AG10803 (cell line): ENCODE data around the gene ZNF32.

ENCODE experiments used
- DNase-seq: peaks from one replicate; pipeline ENCODE4 v3.0.0; 2010; ENCODE audit warnings: low read depth
- H3K4me3 ChIP-seq: 2 replicates; pipeline ENCODE4 v1.5.1; 2011; ENCODE audit warnings: mild to moderate bottlenecking, low read length, control low read depth
- CTCF ChIP-seq: conservative IDR thresholded peaks from 2 replicates; pipeline ENCODE4 v1.5.1; 2011; ENCODE audit warnings: mild to moderate bottlenecking, low read length, control low read depth, inconsistent platforms

Gene ZNF32

GRCh38 chr10:43671659-43672531, 23.2 kb upstream of the ZNF32 start:
- H3K4me3 ChIP-seq: no peak overlapping the region
- DNase-seq: peak; percentile 67
- TF ChIP-seq CTCF: peak; percentile 74

DNA sequence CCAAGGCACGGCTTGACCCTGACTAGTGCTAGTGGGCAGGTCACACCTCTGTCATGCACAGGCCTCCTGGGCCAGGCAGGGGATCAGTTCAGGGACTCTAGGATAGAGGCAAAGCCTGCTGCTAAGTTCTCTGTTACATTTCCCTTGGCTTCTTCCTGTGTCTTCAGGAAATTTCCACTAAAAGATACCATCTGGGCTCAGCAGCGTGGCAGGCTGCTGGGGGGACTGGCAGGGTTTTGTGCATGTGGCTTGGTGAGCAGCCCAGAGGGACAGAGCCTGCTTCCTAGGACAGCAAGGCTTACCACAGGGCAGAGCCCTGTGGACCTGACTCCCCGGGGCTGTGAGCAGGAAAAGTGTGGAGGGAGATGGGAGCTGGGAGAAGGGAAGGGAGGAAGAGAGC, 20.7 kb upstream of the ZNF32 start:
- no peak for TF ChIP-seq CTCF
- H3K4me3 ChIP-seq: no peak overlapping the region

GRCh38 chr10:43667761-43668386, 19.2 kb upstream of the ZNF32 start:
- no peak overlapping the region for H3K4me3 ChIP-seq
- no peak for TF ChIP-seq CTCF
- no peak for DNase-seq

More for the DNA sequence above, 20.7 kb upstream of the ZNF32 start:
- DNase-seq: no peak

- DNase-seq: peak; percentile 29
- peak; percentile 49 for TF ChIP-seq CTCF
- H3K4me3 ChIP-seq: no peak overlapping the region
Observed at GRCh38 chr10:43667317-43667731, 18.6 kb upstream of the ZNF32 start.

DNA sequence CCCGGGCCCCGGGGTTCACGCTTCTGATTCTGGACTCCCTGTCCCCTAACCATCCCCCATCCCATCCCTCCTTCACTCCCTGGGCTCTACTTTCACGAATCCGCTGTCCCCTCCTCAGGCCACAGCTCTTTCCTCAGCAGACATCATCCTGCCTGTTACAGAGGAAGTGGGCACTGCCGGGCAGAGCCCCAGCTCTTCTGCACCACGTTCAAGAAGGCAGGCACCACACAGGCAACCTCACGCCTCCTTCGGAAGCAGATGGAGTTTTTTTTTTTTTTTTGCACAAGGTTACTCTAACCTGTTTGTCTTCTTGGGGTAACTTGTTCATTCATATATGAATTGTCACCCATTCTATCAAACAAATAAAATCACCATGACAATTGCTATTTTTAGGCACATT, 17.9 kb upstream of the ZNF32 start:
- no peak for TF ChIP-seq CTCF
- no peak for DNase-seq
- H3K4me3 ChIP-seq: no peak overlapping the region

DNA sequence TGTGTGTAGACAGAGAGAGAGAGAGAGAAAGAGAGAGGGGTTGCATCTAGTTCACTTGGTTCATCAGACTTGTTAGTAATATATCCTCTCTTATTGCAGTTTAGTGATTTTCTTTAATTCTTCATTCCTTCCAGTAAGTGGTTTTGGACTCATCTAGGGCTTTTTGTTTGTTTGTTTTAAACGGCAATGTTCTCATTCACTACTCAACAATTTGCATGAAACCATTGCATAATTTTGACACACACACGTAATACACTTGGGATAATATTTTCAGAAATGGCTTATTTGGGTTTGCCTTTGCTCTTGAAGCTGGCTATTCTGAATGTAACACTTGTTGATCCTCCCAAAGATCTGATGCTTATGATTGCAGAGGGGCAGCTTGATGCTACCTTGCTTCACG, 16.4 kb upstream of the ZNF32 start:
- TF ChIP-seq CTCF: no peak
- H3K4me3 ChIP-seq: no peak overlapping the region
- DNase-seq: peak; percentile 40

- H3K4me3 ChIP-seq: no peak overlapping the region
- no peak for TF ChIP-seq CTCF
- DNase-seq: no peak
Observed at GRCh38 chr10:43658227-43658626, 9.5 kb upstream of the ZNF32 start.
